GM12875 (cell line): ENCODE measurements around the gene HDAC6.

Experiments
- H3K4me3 ChIP-seq: one replicate; pipeline ENCODE4 v1.5.1; 2011; ENCODE audit warnings: low read depth, low read length, control low read depth
- TF ChIP-seq, protein P1 (sequence below): IDR thresholded peaks from 2 replicates; pipeline ENCODE4 v1.5.1; 2011; ENCODE audit warnings: low read depth, mild to moderate bottlenecking, control low read depth, inconsistent platforms, low read length, moderate library complexity, borderline replicate concordance; ENCODE audit not compliant: insufficient read depth

HDAC6 gene

DNA sequence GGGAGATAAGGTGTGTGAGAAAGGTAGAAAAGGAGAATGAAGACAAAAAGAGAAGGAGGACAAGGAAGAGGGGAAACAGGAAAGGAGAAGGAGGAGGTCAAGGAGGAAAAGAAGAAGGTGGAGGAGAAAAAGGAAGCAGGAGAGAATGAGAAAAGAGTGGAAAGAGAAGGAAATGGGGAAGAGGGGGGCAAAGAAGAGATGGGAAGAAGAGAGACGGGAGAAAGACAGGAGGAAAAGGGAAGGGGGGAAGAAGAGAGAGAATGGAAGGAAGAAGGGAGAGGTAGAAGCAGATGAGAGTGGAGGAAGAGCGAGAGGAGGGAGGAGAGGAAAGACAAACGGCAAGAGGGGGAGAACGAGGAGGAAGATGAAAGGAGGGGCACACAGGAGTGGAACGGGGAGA lies 11.4 kb upstream of the HDAC6 start:
- TF ChIP-seq, protein P1, sequence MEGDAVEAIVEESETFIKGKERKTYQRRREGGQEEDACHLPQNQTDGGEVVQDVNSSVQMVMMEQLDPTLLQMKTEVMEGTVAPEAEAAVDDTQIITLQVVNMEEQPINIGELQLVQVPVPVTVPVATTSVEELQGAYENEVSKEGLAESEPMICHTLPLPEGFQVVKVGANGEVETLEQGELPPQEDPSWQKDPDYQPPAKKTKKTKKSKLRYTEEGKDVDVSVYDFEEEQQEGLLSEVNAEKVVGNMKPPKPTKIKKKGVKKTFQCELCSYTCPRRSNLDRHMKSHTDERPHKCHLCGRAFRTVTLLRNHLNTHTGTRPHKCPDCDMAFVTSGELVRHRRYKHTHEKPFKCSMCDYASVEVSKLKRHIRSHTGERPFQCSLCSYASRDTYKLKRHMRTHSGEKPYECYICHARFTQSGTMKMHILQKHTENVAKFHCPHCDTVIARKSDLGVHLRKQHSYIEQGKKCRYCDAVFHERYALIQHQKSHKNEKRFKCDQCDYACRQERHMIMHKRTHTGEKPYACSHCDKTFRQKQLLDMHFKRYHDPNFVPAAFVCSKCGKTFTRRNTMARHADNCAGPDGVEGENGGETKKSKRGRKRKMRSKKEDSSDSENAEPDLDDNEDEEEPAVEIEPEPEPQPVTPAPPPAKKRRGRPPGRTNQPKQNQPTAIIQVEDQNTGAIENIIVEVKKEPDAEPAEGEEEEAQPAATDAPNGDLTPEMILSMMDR = no peak
- no peak overlapping the region for H3K4me3 ChIP-seq

DNA sequence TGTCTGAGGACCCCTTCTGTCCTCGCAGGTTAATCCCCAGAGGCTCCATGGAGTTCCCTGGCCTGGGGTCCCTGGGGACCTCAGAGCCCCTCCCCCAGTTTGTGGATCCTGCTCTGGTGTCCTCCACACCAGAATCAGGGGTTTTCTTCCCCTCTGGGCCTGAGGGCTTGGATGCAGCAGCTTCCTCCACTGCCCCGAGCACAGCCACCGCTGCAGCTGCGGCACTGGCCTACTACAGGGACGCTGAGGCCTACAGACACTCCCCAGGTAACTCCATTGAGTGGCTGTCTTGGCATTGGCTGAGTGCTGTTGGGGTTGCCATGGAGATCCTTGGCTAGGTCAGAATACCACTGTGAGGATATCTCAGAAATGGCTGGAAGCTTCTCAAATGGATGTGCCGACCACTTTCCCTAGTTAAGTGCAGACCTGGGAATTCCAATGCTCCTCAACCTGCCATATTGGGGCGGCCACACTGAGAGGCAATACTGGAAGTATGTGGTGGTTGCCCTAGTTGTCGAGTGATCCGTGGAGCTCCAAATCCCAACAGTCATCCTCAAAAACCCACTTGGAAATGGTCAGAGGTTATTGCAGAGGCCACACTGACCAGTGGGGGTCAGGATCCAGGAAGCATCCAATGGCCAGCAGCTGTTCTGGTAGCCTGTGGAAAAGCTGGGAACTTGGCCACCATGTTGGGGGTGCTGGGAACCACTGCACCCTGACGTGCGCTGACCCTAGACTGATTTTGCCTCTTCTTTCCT lies 10.6 kb upstream of the HDAC6 start:
- H3K4me3 ChIP-seq = no peak overlapping the region
- TF ChIP-seq, protein P1 = no peak

DNA sequence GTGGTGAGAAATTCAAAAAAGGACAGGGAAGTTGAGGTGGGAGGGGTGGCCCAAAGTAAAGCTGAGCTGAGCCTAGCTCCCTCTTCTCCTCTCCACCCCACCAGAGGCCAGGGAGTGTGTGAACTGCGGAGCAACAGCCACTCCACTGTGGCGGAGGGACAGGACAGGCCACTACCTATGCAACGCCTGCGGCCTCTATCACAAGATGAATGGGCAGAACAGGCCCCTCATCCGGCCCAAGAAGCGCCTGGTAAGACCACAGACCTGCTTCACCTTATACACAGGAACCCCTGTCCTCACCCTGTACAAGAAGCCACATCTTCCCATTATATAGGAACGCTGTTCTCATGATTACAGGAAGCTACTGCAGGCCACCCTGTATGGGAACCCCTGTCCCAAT lies 9.6 kb upstream of the HDAC6 start:
- no peak overlapping the region for H3K4me3 ChIP-seq
- TF ChIP-seq, protein P1 = no peak

DNA sequence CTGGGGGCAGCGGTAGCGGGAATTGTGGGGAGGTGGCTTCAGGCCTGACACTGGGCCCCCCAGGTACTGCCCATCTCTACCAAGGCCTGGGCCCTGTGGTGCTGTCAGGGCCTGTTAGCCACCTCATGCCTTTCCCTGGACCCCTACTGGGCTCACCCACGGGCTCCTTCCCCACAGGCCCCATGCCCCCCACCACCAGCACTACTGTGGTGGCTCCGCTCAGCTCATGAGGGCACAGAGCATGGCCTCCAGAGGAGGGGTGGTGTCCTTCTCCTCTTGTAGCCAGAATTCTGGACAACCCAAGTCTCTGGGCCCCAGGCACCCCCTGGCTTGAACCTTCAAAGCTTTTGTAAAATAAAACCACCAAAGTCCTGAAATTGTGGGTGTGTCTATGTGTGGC lies 7.9 kb upstream of the HDAC6 start:
- TF ChIP-seq, protein P1 = no peak
- H3K4me3 ChIP-seq = no peak overlapping the region

DNA sequence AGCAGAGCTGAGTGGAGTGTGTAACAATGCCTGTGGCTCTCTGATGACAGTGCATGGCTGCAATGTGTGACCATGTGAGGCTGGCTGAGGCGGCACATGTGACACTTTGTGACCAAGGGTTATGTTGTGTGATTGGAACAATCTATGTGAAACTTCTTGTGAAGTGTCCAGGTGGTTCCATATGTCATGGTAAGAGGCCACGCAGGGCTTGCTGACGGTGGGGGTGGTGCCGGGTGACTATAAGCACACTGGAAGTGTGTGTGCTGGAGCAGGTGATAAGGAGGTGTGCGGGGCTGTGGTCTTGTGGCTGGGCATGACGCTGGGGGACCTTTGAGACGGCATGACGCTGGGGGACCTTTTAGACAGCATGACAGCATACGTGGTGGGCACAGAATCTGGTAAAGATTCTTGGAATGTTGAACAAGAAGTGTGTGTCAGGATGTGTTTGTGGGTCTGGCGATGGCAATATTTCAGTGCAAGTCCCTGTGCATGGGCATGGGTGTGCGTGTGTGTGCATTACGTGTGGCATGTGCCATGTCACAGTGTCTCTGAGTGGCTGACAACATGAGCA lies 7.4 kb upstream of the HDAC6 start:
- TF ChIP-seq, protein P1 = no peak
- H3K4me3 ChIP-seq = no peak overlapping the region

DNA sequence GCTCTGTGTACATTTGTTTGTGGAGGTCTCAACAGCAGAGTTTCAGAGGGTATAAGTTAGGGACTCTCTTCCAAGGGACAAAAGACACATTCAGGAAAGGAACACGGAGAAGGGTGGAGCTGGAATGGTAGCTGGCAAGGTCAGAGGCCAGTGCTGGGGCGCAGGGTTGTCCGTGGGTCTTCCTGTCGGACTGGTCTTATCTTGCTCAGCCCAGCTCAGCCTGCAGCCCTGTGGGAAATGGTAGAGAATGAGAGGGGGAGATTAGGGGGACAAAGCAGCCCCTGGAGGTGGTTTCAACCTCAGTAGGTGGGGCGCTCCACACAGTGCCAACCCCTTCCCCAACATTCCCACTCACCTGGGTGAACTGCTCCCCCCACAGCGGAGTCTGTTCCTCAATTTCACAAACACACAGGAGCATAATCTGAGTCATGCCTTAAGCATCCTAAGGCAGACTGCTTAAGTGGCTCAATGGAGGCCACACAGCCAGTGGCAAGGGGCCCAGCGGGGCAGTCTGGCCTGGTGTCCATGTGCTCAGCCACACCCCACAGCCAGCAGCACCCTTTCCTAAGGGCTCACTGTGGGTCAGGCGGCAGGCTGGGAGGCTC lies 6.9 kb upstream of the HDAC6 start:
- H3K4me3 ChIP-seq = no peak overlapping the region

More for the DNA sequence above, 6.9 kb upstream of the HDAC6 start:
- TF ChIP-seq, protein P1 = no peak
